Measurements from ENCODE around the gene WDR81.
"Not testable (repeated sequence)": the region's sequence is repeated elsewhere in the genome, so short reads cannot be mapped to it uniquely, and the experiment has no call there.

WDR81 gene

DNA sequence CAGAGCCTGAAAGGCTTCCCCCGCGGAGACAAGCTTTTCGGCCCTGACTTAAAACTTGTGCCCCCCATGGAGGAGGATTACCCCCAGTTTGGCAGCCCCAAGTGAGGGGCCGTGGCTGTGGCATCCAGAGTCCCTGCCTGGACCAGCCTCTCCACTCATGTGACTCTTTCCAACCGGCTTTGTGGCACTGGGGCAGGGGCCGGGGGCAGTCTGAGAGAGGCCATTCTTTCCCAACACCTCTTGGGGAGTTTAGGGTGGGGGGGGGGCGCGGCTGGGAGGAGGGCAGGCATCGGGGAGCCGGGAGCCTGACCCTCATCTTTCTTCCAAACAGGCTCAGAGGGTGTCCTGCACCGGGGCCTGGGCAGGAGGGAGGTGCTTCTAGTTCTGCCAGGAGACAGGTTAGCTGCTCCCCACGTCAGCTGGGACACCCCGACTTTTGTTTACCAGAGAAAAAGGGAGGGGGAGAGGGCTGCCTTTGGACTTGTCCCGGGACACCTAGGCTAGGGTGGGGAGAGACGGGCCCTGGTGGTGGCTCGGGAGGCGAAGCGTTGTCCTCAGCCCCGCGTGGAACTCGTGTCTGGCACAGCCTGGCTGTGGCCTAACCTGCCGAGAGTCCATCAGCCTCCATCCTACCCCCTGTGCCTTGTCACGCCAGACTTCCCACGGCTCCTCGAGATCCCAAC, 30.1 kb downstream of the WDR81 start:
- no peak for DNase-seq (ENCODE audit: low read depth)

DNA sequence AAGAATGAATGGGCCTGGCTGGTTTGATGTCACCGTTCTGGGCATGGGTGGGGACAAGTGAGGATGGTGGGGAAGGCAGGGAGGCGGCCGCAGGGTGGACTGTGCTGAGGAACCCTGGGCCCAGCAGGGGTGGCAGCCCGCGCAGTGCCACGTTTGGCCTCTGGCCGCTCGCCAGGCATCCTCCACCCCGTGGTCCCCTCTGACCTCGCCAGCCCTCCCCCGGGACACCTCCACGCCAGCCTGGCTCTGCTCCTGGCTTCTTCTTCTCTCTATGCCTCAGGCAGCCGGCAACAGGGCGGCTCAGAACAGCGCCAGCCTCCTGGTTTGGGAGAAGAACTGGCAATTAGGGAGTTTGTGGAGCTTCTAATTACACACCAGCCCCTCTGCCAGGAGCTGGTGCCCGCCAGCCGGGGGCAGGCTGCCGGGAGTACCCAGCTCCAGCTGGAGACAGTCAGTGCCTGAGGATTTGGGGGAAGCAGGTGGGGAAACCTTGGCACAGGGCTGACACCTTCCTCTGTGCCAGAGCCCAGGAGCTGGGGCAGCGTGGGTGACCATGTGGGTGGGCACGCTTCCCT, 30.8 kb downstream of the WDR81 start:
- no peak for DNase-seq (ENCODE audit: low read depth)

DNA sequence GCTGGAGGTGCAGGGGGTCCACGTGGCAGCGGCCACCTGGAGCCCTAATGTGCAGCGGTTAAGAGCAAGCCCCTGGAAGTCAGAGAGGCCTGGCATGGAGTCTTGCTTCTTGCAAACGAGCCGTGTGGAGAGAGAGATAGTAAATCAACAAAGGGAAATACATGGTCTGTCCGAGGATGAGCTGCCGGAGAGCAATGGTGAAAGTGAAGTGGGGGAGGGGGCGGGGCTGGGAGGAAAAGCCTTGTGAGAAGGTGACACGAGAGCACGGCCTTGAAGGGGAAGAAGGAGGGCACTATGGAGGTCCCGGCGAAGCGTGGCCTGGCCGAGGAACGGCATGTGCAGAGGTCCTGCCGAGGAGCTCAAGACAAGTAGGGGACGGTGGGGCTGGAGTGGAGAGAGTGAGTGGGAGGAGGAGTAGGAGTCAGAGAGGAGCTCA, 31.3 kb downstream of the WDR81 start:
- DNase-seq (ENCODE audit: low read depth): no peak

DNA sequence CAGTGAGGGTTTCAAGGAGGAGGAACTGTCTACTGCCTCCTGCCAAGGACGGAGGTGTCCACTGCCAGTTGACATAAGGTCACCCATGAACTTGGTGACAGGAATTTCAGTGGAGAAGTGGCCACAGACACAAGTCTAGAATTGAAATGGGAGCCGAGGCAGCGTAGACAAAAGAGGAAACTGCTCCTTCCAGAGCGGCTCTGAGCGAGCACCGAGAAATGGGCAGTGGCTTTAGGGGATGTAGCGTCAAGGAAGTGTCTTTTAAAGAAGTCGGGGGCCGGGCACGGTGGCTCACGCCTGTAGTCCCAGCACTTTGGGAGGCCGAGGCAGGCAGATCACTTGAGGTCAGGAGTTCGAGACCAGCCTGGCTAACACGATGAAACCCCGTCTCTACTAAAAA, 34.3 kb downstream of the WDR81 start:
- no peak for DNase-seq (ENCODE audit: low read depth)

DNA sequence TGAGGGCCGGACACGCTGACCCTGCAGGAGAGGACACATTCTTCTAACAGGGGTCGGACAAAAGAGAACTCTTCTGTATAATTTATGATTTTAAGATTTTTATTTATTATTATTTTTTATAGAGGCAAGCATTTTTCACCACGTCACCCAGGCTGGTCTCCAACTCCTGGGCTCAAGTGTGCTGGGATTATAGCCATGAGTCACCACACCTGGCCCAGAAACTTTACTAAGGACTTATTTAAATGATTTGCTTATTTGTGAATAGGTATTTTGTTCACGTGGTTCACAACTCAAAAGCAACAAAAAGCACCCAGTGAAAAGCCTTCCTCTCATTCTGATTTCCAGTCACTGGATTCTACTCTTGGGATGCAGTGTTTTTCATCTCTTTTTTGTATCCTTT, 35.0 kb downstream of the WDR81 start:
- DNase-seq (ENCODE audit: low read depth): no peak

DNA sequence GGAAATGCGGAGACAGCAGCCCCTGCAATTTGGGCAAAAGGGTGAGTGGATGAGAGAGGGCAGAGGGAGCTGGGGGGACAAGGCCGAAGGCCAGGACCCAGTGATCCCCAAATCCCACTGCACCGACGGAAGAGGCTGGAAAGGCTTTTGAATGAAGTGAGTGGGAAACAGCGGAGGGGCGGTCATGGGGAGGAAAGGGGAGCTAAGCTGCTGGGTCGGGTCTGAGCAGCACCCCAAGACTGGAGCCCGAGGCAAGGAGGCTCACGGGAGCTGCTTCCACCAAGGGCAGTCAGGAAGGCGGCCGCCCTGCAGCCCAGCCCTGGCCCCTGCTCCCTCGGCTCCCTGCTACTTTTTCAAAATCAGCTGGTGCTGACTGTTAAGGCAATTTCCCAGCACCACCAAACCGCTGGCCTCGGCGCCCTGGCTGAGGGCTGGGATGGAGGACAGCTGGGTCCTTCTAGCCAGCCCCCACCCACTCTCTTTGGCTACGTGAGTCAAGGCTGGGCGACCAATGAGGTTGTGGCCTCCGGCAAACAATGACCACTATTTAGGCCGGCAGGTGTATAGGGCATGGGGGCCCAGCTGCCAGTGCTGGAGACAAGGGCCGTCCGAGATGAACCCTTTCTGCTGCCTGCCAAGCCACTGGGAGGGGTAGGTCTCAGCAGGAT, 37.9 kb downstream of the WDR81 start:
- DNase-seq (ENCODE audit: low read depth): no peak

DNA sequence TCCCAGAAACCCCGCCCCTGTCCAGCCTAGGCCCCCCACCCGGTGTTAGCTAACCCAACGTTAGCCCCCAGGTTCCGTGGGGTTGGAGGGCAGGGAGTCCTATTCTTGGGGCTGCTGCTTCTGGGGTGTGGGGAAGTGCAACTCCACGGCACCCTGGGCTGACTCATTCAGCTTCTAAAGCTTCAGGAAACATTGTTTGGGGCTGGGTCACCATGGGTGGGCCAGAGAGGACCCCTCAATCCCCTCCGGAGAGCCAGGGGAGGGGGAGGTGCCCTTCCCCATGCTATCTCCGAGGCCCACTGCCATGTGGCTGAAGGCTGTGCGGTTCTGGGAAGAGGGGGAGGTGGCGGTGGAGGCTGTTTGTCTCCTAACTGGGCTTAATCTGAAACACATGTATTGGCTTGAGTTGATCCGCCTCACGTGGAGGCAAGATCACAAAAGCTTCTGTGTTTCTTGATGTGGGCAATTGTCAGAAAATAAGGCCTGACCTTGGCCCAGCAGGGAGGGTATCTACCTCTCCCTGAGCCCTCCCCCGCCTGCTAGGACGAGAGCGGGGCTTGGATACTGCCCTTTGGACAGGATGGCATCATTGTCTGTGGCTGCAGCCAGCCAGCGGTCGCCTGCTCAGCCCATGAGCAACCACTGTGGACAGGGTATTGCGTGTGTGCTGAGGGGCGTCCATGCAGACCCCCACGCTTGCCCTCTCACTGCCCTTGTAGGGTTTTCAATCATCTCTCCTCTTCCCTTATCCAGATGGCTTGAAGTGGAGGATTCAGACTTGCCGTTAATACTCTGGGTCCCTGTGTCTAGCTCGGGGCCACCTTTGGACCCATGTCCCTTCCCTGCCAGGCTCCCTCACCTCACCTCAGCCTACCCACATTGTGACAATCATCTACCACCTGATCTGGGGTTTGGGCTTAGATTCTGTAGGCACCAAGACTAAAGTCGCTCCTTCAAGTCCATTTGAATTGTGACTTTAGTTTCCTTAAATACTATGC, 38.7 kb downstream of the WDR81 start:
- no peak for DNase-seq (ENCODE audit: low read depth)

DNA sequence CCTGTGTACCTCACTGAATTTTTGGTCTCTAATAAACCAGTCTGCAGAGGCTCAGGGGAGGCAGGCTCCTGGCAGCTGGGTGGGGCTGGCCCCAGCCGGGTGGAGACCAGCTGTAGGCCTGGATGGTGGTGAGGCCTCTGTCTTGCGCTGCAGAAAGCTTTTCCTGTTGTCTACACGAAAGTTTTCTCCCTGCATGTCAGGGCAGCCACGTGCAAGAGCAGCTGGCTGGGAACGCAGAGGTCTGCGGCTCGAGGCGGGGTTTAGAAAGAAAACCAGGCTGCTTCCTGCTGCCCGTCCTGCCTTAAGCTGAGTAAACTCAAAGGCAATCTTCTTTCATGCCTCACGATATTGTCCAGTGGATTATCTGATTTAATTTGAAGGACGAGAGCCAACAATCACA, 39.8 kb downstream of the WDR81 start:
- peak; percentile 16 for DNase-seq (ENCODE audit: low read depth)

DNA sequence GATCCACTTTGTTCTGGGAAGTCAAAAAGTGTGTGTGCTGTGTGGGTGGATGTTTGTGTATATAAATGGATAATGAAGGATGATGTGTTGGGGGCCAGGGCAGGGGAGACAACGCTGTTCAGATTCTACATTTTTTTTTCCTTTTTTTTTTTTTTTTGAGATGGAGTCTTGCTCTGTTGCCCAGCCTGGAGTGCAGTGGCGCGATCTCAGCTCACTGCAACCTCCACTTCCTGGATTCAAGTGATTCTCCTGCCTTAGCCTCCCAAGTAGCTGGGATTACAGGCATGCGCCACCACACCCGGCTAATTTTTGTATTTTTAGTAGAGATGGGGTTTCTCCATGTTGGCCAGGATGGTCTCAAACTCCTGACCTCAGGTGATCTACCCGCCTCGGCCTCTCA, 40.2 kb downstream of the WDR81 start:
- not testable (repeated sequence) for DNase-seq (ENCODE audit: low read depth)

DNA sequence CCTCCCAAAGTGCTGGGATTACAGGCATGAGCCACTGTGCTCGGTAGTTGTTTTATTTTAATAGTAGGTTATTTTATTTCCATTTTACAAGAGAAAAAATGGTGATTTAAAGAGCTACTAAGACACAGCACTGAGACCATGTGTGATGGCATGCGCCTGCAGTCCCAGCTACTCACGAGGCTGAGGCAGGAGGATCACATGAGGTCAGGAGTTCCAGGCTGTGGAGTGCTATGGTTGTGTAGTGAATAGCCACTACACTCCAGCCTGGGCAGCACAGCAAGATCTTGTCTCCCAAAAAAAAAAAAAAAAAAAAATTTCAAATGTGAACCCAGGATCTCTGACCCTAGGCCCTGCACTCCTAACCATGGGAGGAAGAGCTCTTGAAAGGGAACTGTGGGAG, 41.1 kb downstream of the WDR81 start:
- DNase-seq (ENCODE audit: low read depth): no peak

DNA sequence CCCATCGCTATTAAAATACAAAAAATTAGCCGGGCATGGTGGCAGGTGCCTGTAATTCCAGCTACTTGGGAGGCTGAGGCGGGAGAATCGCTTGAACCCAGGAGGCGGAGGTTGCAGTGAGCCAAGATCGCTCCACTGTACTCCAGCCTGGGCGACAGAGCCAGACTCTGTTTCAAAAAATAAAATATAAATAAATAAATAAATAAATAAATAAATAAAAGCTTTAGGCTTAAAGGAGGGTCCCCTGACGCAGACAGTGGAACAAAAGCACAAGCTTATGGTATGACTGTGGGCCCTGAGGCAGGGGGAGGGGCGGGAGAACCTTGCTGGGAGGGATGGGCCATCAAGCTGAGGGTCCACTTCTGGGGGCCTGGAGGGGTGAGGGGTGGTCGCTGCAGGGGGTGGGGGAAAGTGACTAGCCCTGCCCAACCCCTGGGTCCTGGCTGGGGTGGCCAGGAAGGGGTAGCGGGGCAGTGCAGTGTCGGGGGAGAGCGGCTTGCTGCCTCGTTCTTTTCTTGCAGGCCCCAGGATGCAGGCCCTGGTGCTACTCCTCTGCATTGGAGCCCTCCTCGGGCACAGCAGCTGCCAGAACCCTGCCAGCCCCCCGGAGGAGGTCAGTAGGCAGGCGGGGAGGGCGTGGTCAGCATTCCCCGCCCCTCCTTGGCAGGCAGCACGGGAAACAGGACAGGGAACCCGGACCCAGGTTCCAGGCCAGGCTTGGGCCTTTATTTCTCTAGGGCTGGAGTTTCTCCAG, 42.1 kb downstream of the WDR81 start:
- DNase-seq (ENCODE audit: low read depth): no peak

DNA sequence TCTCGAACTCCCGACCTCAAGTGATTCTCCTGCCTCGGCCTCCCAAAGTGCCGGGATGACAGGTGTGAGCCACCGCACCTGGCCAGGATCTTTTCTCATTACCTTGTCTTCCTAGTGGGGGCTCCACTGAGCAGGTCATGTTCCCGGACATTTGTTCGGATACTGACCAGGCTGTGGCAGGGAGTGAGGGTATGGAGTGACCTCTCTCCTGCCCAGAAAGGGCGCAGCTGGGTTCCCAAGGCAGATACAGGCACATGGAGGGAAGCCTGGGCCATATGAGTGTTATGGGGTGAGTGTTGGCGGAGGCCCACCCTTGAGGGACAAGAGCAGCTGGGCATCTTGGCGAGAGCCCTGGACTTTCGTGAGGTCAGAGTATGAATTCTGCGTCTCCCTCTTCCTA, 42.9 kb downstream of the WDR81 start:
- DNase-seq (ENCODE audit: low read depth): no peak

DNA sequence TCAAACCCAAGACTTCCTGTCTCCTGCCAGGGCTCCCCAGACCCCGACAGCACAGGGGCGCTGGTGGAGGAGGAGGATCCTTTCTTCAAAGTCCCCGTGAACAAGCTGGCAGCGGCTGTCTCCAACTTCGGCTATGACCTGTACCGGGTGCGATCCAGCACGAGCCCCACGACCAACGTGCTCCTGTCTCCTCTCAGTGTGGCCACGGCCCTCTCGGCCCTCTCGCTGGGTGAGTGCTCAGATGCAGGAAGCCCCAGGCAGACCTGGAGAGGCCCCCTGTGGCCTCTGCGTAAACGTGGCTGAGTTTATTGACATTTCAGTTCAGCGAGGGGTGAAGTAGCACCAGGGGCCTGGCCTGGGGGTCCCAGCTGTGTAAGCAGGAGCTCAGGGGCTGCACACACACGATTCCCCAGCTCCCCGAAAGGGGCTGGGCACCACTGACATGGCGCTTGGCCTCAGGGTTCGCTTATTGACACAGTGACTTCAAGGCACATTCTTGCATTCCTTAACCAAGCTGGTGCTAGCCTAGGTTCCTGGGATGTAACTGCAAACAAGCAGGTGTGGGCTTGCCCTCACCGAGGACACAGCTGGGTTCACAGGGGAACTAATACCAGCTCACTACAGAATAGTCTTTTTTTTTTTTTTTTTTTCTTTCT, 45.4 kb downstream of the WDR81 start:
- no peak for DNase-seq (ENCODE audit: low read depth)

DNA sequence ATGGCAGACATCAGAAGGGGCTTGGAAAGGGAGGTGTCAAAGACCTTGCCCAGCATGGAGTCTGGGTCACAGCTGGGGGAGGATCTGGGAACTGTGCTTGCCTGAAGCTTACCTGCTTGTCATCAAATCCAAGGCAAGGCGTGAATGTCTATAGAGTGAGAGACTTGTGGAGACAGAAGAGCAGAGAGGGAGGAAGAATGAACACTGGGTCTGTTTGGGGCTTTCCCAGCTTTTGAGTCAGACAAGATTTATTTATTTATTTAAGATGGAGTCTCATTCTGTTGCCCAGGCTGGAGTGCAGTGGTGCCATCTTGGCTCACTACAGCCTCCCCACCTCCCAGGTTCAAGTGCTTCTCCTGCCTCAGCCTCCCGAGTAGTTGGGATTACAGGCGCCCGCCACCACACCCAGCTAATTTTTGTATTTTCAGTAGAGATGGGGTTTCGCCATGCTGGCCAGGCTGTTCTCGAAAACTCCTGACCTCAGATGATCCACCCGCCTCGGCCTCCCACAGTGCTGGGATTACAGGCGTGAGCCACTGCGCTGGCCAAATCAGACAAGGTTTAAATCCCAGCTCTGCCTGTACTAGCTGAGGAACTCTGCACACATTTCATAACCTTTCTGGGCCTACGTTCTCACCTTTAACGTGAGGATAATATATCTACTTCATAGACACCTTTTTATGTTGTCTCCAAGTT, 48.6 kb downstream of the WDR81 start:
- not testable (repeated sequence) for DNase-seq (ENCODE audit: low read depth)

DNA sequence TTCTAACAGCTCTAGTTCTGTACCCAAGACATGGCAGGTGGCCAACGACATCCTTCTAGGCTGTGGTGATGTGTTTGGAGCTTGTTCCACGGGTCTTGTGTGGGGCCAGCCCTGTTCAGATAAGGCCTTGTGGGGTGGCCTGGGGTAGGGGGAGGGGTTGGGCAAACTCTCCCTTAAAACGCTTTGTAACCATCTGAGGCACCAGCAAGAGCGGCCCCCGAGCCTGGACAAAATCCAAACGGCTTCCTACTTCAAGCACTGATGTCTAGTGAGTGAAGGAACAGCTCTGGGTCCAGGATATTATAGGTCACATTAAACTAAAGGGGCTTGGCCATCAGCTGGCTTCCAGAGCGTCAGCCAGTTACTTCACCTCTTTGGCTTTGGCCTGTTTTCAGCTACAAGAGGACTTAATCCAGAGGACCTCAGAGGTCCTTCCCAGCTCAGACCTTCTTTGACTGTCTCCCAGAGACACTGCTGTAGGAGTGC, 49.2 kb downstream of the WDR81 start:
- DNase-seq (ENCODE audit: low read depth): no peak

DNA sequence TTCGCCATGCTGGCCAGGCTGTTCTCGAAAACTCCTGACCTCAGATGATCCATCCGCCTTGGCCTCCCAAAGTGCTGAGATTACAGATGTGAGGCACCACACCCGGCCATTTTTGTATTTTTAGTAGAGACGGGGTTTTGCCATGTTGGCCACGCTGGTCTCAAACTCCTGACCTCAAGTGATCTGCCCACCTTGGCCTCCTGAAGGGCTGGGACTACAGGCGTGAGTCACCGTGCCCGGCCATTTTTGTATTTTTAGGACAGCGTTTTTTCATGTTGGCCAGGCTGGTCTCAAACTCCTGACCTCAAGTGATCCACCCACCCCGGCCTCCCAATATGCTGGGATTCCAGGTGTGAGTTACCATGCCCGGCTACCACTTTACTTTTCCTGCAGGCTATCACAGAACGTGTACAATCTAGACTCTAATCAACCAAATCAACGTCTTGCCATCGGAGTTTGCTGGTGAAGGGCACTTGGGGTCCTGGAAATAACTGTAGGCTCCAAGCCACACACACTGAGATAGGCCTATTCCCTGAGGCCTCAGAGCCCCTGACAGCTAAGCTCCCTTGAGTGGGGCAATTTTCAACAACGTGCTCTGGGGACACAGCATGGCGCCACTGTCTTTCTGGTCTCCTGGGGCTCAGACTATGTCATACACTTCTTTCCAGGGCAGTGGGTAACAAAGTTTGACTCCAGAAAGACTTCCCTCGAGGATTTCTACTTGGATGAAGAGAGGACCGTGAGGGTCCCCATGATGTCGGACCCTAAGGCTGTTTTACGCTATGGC, 50.1 kb downstream of the WDR81 start:
- DNase-seq (ENCODE audit: low read depth): no peak

DNA sequence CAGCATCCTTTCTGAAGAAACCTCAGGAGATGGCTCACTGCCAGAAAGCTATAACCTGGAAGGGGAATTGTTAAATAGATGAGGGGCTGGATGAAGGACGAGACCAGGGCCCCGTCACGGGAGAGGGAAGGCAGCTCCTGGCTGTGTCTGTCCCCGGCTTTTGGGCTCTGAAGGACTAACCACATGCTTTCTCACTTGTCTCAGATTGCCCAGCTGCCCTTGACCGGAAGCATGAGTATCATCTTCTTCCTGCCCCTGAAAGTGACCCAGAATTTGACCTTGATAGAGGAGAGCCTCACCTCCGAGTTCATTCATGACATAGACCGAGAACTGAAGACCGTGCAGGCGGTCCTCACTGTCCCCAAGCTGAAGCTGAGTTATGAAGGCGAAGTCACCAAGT, 51.8 kb downstream of the WDR81 start:
- DNase-seq (ENCODE audit: low read depth): no peak

DNA sequence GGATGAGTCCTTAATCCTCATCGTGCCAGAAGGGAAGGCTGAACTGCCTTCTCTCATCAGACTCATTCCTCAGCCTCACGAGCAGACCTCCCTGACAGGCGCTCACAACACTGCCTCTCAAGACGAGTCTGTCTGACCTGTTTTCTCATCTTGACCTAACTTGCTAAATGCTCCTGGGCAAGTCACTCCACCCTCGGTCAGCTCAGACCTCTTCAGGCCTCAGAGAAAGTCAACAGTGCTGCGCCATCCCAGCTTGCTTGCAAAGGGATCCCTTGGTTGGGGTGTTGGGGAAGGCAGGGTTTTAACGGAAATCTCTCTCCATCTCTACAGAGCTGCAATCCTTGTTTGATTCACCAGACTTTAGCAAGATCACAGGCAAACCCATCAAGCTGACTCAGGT, 52.4 kb downstream of the WDR81 start:
- no peak for DNase-seq (ENCODE audit: low read depth)

DNA sequence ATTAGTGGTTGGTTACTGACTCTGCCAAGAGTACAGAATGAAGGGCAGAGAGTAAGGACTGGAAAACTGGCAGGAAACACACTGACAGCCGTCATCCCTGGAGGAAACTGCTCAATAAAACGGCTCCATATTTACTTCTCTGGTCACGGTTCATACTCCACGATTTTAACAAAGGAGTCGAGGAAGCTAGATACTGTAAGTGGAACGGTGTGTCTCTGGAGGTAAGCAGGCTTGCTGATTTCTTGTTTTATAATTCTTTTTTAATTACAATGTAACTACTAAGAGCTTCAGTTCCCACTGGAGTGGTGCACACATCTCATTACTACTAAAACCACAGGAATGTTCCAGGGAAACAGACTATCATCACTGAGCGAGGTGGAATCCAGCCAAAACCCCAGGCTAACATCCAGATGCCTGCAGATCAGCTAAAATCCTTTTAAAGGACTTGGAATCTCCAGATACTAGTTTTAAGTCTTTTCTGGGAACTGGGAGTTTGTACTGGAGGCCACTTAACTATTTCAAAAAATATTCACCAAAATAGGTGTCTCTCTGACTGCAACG, 55.1 kb downstream of the WDR81 start:
- DNase-seq (ENCODE audit: low read depth): no peak

Data from activated T-helper 9 cell treated with anti-CD3 and anti-CD28 coated beads, Interleukin-2, amount 50 U/mL, for 16 hours (primary cell).